ENCODE results near the gene TMEM190.

DNA sequence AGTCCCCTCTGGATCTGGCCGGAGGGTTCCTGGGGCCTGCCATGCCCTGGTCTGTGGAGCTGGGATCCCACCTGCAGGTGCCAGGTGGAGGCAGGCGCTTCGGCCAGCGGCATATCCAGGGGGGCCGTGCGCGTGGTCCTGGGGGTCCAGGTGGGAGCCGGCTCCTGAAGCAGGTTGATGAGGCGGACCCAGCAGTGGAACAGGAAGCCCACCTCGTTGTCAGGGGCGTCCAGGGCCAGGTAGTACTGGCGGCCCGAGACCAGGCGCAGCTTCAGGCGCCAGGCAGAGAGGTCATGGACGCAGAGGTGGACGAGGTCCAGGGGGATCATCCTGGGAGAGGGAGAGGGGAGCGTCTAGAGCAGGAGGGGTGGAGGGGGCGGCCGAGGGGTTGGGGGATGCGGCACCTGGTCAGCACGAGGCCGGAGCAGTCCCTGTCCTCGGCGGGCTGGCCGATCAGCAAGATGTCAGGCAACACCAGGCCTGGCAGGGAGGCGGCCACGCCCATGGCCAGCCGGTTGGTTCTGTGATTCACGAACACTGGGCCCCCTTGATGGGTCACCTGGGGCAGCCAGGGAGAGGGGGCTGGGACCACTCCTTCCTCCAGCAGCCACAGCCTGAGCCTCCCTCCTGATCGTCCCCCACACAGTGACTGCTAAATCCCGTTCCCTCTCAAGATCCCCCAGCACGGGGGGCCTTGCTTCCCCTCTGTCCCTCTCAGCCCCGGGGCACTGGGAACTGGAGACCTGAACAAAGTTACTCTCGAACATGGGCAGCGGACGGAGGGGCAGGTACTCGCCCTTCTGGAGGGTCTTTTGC is 14.2 kb upstream of the TMEM190 start:
- TF ChIP-seq, protein P1, sequence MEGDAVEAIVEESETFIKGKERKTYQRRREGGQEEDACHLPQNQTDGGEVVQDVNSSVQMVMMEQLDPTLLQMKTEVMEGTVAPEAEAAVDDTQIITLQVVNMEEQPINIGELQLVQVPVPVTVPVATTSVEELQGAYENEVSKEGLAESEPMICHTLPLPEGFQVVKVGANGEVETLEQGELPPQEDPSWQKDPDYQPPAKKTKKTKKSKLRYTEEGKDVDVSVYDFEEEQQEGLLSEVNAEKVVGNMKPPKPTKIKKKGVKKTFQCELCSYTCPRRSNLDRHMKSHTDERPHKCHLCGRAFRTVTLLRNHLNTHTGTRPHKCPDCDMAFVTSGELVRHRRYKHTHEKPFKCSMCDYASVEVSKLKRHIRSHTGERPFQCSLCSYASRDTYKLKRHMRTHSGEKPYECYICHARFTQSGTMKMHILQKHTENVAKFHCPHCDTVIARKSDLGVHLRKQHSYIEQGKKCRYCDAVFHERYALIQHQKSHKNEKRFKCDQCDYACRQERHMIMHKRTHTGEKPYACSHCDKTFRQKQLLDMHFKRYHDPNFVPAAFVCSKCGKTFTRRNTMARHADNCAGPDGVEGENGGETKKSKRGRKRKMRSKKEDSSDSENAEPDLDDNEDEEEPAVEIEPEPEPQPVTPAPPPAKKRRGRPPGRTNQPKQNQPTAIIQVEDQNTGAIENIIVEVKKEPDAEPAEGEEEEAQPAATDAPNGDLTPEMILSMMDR (IDR thresholded peaks at IDR 0.05) = no peak
- no peak for TF ChIP-seq POLR2A (IDR thresholded peaks at IDR 0.05)

All from tibial nerve (tissue), 3 donors.